MM.1S (cell line): ENCODE results near the gene SKOR1.

ENCODE experiments used
- DNase-seq: peaks from one replicate; pipeline ENCODE4 v3.0.0-alpha.2; 2015
- H2AFZ ChIP-seq: fragments of 300-600 bp; sonication (generic); 2 replicates; pipeline ENCODE4 v1.6.0; 2016; ENCODE audit warnings: antibody characterized with exemption, low read length
- H3F3A ChIP-seq: fragments of 300-600 bp; sonication (generic); 2 replicates; pipeline ENCODE4 v1.6.1; 2016; ENCODE audit warnings: mild to moderate bottlenecking, antibody characterized with exemption, low read length, moderate library complexity, mixed read lengths; ENCODE audit not compliant: insufficient read depth
- H3K27ac ChIP-seq: fragments of 300-600 bp; sonication (generic); 2 replicates; pipeline ENCODE4 v1.5.1; 2016; ENCODE audit warnings: mild to moderate bottlenecking, low read length
- H3K27me3 ChIP-seq: fragments of 300-600 bp; sonication (generic); replicated peaks from 2 replicates; pipeline ENCODE4 v1.6.0; 2016; ENCODE audit warnings: low read length; ENCODE audit not compliant: insufficient read depth
- H3K36me3 ChIP-seq: fragments of 300-600 bp; sonication (generic); replicated peaks from 2 replicates; pipeline ENCODE4 v1.6.1; 2016; ENCODE audit warnings: mild to moderate bottlenecking, low read length, mixed read lengths; ENCODE audit not compliant: insufficient read depth
- H3K4me1 ChIP-seq: fragments of 300-600 bp; sonication (generic); 2 replicates; pipeline ENCODE4 v1.6.1; 2016; ENCODE audit warnings: low read length, mixed read lengths
- H3K4me2 ChIP-seq: fragments of 300-600 bp; sonication (generic); 2 replicates; pipeline ENCODE4 v1.6.0; 2016; ENCODE audit warnings: low read depth, low read length
- H3K4me3 ChIP-seq: fragments of 300-600 bp; sonication (generic); 2 replicates; pipeline ENCODE4 v1.5.1; 2016; ENCODE audit warnings: low read length, mixed read lengths
- H3K79me2 ChIP-seq: fragments of 300-600 bp; sonication (generic); 2 replicates; pipeline ENCODE4 v1.6.1; 2016; ENCODE audit warnings: mixed run types, low read length, mixed read lengths
- H3K9ac ChIP-seq: fragments of 300-600 bp; sonication (generic); 2 replicates; pipeline ENCODE4 v1.6.1; 2016; ENCODE audit warnings: low read length, mixed read lengths
- H3K9me2 ChIP-seq: fragments of 300-600 bp; sonication (generic); replicated peaks from 2 replicates; pipeline ENCODE4 v1.6.1; 2016; ENCODE audit warnings: mild to moderate bottlenecking, low read length, mixed read lengths; ENCODE audit not compliant: insufficient read depth
- H3K9me3 ChIP-seq: fragments of 300-600 bp; sonication (generic); replicated peaks from 2 replicates; pipeline ENCODE4 v1.6.1; 2016; ENCODE audit warnings: mild to moderate bottlenecking, low read length, mixed read lengths; ENCODE audit not compliant: insufficient read depth
- H4K20me1 ChIP-seq: fragments of 300-600 bp; sonication (generic); 2 replicates; pipeline ENCODE4 v1.6.1; 2016; ENCODE audit warnings: mild to moderate bottlenecking, low read length, moderate library complexity, mixed read lengths; ENCODE audit not compliant: insufficient read depth
- CTCF ChIP-seq: fragments of 300-600 bp; sonication (generic); IDR thresholded peaks from 2 replicates; pipeline ENCODE4 v1.5.1; 2016; ENCODE audit warnings: antibody characterized with exemption, low read length, mixed read lengths
- EZH2 ChIP-seq: fragments of 300-600 bp; sonication (generic); optimal IDR thresholded peaks from 2 replicates; pipeline ENCODE3; 2017; ENCODE audit warnings: low read depth, mild to moderate bottlenecking, antibody characterized with exemption, low read length, mixed read lengths
- EZH2phosphoT487 ChIP-seq: fragments of 300-600 bp; sonication (generic); IDR thresholded peaks from 2 replicates; pipeline ENCODE4 v1.6.1; 2018; ENCODE audit warnings: antibody characterized with exemption, low read length

SKOR1 gene

GRCh38 chr15:67849538-67849937 lies 24.2 kb downstream of the SKOR1 start:
- Histone ChIP-seq H3K4me3 (no peak overlapping the region), H3K9ac (no peak overlapping the region), H3K27me3 (no peaks in the 10 kb centered on the region), H3K27ac (no peak overlapping the region), H3K79me2 (no peaks in the 10 kb centered on the region), H4K20me1 (no peaks in the 10 kb centered on the region), H3K36me3 (no peaks in the 10 kb centered on the region), H3K4me1 (peaks cover 9% of the 10 kb centered on the region), H3F3A (no peaks in the 10 kb centered on the region), H2AFZ (no peak overlapping the region), H3K4me2 (no peak overlapping the region), H3K9me3 (no peaks in the 10 kb centered on the region), H3K9me2 (no peaks in the 10 kb centered on the region)
- DNase-seq = no peak
- no peak for TF ChIP-seq EZH2phosphoT487
- no peak for TF ChIP-seq EZH2
- no peak for TF ChIP-seq CTCF

GRCh38 chr15:67850336-67850735 lies 25.0 kb downstream of the SKOR1 start:
- H3K4me2 ChIP-seq = no peak overlapping the region
- no peak overlapping the region for H3K9ac ChIP-seq

GRCh38 chr15:67850994-67851571 lies 25.8 kb downstream of the SKOR1 start:
- H2AFZ ChIP-seq = no peak overlapping the region
- no peaks in the 10 kb centered on the region for H3K79me2 ChIP-seq
- H3K9me2 ChIP-seq = no peaks in the 10 kb centered on the region
- no peak overlapping the region for H3K4me3 ChIP-seq
- H3F3A ChIP-seq = no peaks in the 10 kb centered on the region
- peaks cover 9% of the 10 kb centered on the region for H3K4me1 ChIP-seq
- H4K20me1 ChIP-seq = no peaks in the 10 kb centered on the region
- no peaks in the 10 kb centered on the region for H3K9me3 ChIP-seq
- no peak overlapping the region for H3K27ac ChIP-seq
- no peak overlapping the region for H3K9ac ChIP-seq
- H3K27me3 ChIP-seq = no peaks in the 10 kb centered on the region
- no peak for TF ChIP-seq EZH2phosphoT487
- TF ChIP-seq CTCF = no peak
- no peak for DNase-seq
- H3K36me3 ChIP-seq = no peaks in the 10 kb centered on the region
- H3K4me2 ChIP-seq = no peak overlapping the region

More at GRCh38 chr15:67850336-67850735, 25.0 kb downstream of the SKOR1 start:
- no peaks in the 10 kb centered on the region for H3K27me3 ChIP-seq
- H3K4me1 ChIP-seq = peaks cover 9% of the 10 kb centered on the region
- no peaks in the 10 kb centered on the region for H3K9me3 ChIP-seq
- TF ChIP-seq EZH2phosphoT487 = no peak
- no peak for TF ChIP-seq EZH2
- TF ChIP-seq CTCF = no peak
- H3K79me2 ChIP-seq = no peaks in the 10 kb centered on the region
- H3K9me2 ChIP-seq = no peaks in the 10 kb centered on the region
- no peaks in the 10 kb centered on the region for H3F3A ChIP-seq
- no peaks in the 10 kb centered on the region for H3K36me3 ChIP-seq
- H3K4me3 ChIP-seq = no peak overlapping the region
- H2AFZ ChIP-seq = no peak overlapping the region
- DNase-seq = no peak
- H3K27ac ChIP-seq = no peak overlapping the region
- no peaks in the 10 kb centered on the region for H4K20me1 ChIP-seq
